Fibroblast of villous mesenchyme (primary cell): Measurements from ENCODE around the gene CAND2. TPM values are rescaled to one million over a fixed set of nuclear protein-coding genes. Genes with fewer than 3 reads are reported as not detected.
A peak's percentile ranks its signal among the peaks of the same experiment; 100 is the strongest.

Experiments
- DNase-seq: peaks from one replicate; pipeline ENCODE4 v3.0.0-alpha.2; 2010; ENCODE audit warnings: low read depth
- H3K4me3 ChIP-seq: 2 replicates; pipeline ENCODE4 v1.5.1; 2011; ENCODE audit warnings: low read depth, mild to moderate bottlenecking, low read length
- total RNA-seq: library from RNA; depleted of rRNA; stranded (reverse); fragments of >200 nt; gene quantifications from 2 replicates; pipeline ENCODE4 v1.2.3, GENCODE V29; 2012
- TF ChIP-seq, protein P1 (sequence below): IDR thresholded peaks from 2 replicates; pipeline ENCODE4 v1.5.1; 2012; ENCODE audit warnings: low read depth, mild to moderate bottlenecking, low read length; ENCODE audit not compliant: insufficient read depth

Gene CAND2
- total RNA-seq, 1 donor, result 4.7 TPM

DNA sequence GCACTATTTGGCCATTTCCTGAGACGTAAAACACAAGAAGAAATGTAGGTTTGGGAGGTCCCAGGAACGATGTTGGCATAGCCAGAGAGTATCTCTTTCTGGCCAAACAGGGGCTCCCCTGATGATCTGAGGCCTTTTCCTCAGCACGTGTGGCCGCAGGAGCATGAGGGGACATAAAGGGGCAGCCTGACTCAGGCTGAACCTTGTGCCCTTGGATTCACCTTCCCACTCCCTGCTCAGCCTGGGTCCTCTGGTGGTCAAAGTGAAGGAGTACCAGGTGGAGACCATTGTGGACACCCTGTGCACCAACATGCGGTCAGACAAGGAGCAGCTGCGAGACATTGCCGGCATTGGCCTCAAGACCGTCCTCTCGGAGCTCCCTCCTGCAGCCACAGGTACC is 10.6 kb downstream of the CAND2 start:
- no peak overlapping the region for H3K4me3 ChIP-seq
- no peak for DNase-seq
- TF ChIP-seq, protein P1, sequence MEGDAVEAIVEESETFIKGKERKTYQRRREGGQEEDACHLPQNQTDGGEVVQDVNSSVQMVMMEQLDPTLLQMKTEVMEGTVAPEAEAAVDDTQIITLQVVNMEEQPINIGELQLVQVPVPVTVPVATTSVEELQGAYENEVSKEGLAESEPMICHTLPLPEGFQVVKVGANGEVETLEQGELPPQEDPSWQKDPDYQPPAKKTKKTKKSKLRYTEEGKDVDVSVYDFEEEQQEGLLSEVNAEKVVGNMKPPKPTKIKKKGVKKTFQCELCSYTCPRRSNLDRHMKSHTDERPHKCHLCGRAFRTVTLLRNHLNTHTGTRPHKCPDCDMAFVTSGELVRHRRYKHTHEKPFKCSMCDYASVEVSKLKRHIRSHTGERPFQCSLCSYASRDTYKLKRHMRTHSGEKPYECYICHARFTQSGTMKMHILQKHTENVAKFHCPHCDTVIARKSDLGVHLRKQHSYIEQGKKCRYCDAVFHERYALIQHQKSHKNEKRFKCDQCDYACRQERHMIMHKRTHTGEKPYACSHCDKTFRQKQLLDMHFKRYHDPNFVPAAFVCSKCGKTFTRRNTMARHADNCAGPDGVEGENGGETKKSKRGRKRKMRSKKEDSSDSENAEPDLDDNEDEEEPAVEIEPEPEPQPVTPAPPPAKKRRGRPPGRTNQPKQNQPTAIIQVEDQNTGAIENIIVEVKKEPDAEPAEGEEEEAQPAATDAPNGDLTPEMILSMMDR, result no peak

DNA sequence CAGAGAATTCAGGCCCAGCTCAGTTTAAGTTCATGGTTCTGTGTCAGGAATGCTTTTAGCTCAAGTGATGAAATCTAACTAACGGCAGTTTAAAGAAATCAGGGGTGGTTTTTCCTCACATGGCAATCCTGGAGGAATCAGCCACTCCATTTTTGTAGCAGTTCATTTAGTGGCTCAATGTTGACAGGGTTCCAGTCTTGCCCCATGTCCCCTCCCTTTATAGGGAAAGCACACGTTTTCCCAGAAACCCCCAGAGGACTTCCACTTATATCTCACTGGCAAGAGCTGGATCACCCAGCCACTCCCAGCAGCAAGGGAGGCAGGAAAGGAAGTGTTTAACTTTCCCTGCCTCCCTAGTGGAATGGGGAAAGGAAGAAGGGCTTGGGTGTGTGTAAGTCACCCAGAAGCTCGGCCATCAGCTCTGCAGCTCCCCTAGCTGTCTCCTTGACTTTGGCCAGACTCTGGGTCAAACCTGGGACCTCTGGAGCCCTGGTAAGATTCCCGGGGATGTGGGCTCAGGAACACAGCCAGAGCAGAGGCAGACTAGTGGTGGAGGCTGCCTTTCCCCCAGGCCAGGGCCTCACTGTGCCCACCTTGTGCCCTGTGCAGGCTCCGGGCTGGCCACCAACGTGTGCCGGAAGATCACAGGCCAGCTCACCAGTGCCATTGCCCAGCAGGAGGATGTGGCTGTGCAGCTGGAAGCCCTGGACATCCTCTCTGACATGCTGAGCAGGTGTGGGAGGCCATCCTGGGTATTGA is 11.3 kb downstream of the CAND2 start:
- TF ChIP-seq, protein P1, result no peak
- no peak for DNase-seq

DNA sequence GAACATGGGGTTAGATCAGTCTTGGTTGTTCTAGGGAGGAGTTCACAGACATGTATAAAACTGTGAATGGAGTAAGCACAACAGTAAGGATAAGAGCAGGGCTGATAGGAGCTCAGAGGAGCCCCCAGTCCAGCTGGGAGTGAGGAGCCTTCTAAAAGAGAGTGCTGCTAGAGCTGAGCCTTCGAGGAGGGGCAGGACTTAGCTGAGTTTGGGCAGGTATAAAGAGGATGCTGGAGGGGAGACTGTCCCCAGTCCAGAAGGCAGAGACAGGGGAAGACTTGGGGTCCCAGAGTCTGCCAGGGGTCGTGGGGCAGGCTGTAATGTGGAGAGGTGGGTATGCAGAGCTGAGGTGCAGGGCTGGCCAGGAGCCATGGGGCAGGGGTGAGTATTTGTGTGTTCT is 12.1 kb downstream of the CAND2 start:
- no peak overlapping the region for H3K4me3 ChIP-seq
- DNase-seq, result no peak
- TF ChIP-seq, protein P1, result no peak

More for the DNA sequence above, 11.3 kb downstream of the CAND2 start:
- no peak overlapping the region for H3K4me3 ChIP-seq

DNA sequence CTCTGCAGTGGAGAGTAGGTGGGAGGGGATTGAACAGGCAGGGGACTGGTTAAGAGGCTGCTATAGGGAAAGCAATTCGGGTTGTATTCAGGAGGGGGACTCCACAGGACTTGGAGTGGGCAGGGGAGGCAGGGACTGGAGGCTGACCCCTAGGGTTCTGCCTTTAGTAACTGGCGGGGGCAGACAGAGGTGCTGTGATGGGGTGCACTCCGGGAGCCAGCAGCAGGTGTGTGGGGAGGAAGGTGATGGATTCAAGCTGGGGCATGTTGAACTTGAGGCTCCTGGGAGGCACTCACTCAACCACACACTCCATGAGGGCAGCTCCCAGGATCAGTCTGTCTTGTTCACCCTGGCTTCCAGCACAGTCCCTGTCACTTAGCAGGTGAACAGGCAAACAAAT is 12.5 kb downstream of the CAND2 start:
- no peak for DNase-seq
- TF ChIP-seq, protein P1, result no peak
- no peak overlapping the region for H3K4me3 ChIP-seq

DNA sequence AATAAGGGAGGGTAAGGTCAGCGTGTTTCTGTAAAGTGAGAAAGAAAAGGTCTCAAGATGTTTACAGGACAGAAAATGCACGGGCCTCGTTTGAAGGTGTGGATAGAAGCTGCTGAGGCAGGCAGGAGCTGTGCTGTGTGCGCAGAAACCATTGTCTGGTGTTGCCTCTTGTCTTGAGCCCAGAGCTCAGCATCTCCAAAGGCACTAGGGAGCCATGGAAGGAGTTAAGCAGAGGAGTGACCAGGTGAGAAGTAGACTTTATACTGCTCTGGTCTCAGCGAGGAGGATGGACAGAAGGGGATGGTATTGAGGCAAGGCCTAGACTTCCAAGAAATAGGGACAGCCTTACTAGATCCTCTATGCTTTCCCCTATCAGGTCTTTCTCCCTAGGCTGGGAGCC is 13.0 kb downstream of the CAND2 start:
- TF ChIP-seq, protein P1, result no peak
- H3K4me3 ChIP-seq, result no peak overlapping the region
- DNase-seq, result no peak

DNA sequence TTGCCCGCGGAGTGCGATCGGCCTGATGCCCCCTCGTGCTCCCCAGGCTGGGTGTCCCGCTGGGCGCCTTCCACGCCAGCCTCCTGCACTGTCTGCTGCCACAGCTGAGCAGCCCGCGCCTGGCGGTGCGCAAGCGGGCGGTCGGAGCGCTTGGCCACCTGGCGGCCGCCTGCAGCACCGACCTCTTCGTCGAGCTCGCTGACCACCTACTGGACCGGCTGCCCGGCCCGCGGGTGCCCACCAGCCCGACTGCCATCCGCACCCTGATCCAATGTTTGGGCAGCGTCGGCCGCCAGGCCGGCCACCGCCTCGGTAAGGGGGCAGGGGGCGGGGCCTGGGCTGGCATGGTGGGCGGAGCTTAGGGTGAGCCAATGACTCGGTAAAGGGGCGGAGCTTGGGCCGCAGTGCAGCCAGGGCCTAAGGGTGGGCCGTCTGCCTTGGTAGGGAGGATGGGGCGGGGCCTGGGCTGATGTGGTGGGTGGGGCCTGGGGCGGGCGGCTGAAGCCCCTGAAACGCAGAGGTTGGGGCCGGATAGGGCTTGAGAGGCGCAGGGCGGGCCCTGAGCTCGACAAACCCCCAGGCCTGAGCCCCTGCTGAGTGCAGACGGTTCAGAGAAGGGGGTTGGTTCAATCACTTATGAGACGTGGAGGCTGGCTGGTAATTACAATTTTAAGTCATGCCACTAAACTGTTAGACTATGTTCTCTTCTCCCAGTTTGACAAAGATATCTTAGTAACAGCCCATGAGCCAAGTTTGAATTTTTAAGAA is 13.7 kb downstream of the CAND2 start:
- peak overlapping the region; percentile 59 for H3K4me3 ChIP-seq
- TF ChIP-seq, protein P1, result peak; percentile 77
- peak; percentile 87 for DNase-seq
